ENCODE results near the gene UBE3C. TPM values are rescaled to one million over a fixed set of nuclear protein-coding genes. Genes with fewer than 3 reads are reported as not detected.

UBE3C gene
- total and polyA plus RNA-seq, 9 of the 15 experiments (the other 6 are each of a cell fraction or from before 2014, with no cell fraction given) = 9.6 to 91.7 (median 75.4) TPM

- TF ChIP-seq ZNF318 (IDR thresholded peaks at IDR 0.05; ENCODE audit: borderline replicate concordance in 1 of 2, low read depth in 1 of 2) (no peak), GTF2E2 (tag; IDR thresholded peaks at IDR 0.05) (0 out of 2 replicates have a peak, but pooled peaks have one; percentile 4), GABPA (tag; conservative IDR thresholded peaks at IDR 0.05; ENCODE audit: low read depth) (peak; percentile 12; the same call in 1 of the 2 replicates), ZNF695 (CRISPR knock-in tag; IDR thresholded peaks at IDR 0.05) (peak; percentile 39; the same call in 1 of the 2 replicates), ZBTB7A (IDR thresholded peaks at IDR 0.05; ENCODE audit: borderline replicate concordance, control insufficient read depth, low read depth, low read length) (0 out of 2 replicates have a peak, but pooled peaks have one; percentile 60), ZNF511 (CRISPR knock-in tag; IDR thresholded peaks at IDR 0.05) (peak; percentile 65; the same call in 1 of the 2 replicates), ARID4B (CRISPR knock-in tag; IDR thresholded peaks at IDR 0.05) (peak; percentile 42; the same call in 1 of the 2 replicates), ZNF23 (CRISPR knock-in tag; IDR thresholded peaks at IDR 0.05) (no peak), GABPB1 (CRISPR knock-in tag; IDR thresholded peaks at IDR 0.05) (peak; percentile 37; the same call in 1 of the 2 replicates)
- TF ChIP-seq, protein P1, sequence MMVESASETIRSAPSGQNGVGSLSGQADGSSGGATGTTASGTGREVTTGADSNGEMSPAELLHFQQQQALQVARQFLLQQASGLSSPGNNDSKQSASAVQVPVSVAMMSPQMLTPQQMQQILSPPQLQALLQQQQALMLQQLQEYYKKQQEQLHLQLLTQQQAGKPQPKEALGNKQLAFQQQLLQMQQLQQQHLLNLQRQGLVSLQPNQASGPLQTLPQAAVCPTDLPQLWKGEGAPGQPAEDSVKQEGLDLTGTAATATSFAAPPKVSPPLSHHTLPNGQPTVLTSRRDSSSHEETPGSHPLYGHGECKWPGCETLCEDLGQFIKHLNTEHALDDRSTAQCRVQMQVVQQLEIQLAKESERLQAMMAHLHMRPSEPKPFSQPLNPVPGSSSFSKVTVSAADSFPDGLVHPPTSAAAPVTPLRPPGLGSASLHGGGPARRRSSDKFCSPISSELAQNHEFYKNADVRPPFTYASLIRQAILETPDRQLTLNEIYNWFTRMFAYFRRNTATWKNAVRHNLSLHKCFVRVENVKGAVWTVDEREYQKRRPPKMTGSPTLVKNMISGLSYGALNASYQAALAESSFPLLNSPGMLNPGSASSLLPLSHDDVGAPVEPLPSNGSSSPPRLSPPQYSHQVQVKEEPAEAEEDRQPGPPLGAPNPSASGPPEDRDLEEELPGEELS (CRISPR knock-in tag; IDR thresholded peaks at IDR 0.05; ENCODE audit: borderline replicate concordance) = no peak
Measured at GRCh38 chr7:157139111-157139809, 534 bp downstream of the UBE3C start (continued).

Data from K562 (cell line).